ENCODE results near the gene UPF1.

The UPF1 gene

GRCh38 chr19:18854982-18855381 is 23.2 kb downstream of the UPF1 start:
- no peaks in the 10 kb centered on the region for H3K27me3 ChIP-seq (ENCODE audit: control insufficient read depth, insufficient read depth, low read length)
- H3K9ac ChIP-seq (ENCODE audit: low read depth, low read length) = no peak overlapping the region
- H3K36me3 ChIP-seq (ENCODE audit: control insufficient read depth, insufficient read depth, low read length) = peaks cover 92% of the 10 kb centered on the region
- no peaks in the 10 kb centered on the region for H3K4me1 ChIP-seq (ENCODE audit: control insufficient read depth, insufficient read depth, low read length)
- H3K4me3 ChIP-seq (ENCODE audit: low read depth, low read length) = no peak overlapping the region
- no peaks in the 10 kb centered on the region for H3K9me3 ChIP-seq (ENCODE audit: control insufficient read depth, insufficient read depth, low read length)

GRCh38 chr19:18855647-18856384 is 24.1 kb downstream of the UPF1 start:
- no peak overlapping the region for H3K4me3 ChIP-seq (ENCODE audit: low read depth, low read length)
- H3K4me1 ChIP-seq (ENCODE audit: control insufficient read depth, insufficient read depth, low read length) = no peaks in the 10 kb centered on the region
- H3K27me3 ChIP-seq (ENCODE audit: control insufficient read depth, insufficient read depth, low read length) = no peaks in the 10 kb centered on the region
- H3K9me3 ChIP-seq (ENCODE audit: control insufficient read depth, insufficient read depth, low read length) = no peaks in the 10 kb centered on the region
- H3K9ac ChIP-seq (ENCODE audit: low read depth, low read length) = peak overlapping the region; percentile 24
- peaks cover 92% of the 10 kb centered on the region for H3K36me3 ChIP-seq (ENCODE audit: control insufficient read depth, insufficient read depth, low read length)

- Histone ChIP-seq H3K36me3 (ENCODE audit: control insufficient read depth, insufficient read depth, low read length) (peaks cover 94% of the 10 kb centered on the region), H3K9me3 (ENCODE audit: control insufficient read depth, insufficient read depth, low read length) (no peaks in the 10 kb centered on the region), H3K9ac (ENCODE audit: low read depth, low read length) (peak overlapping the region; percentile 24), H3K27me3 (ENCODE audit: control insufficient read depth, insufficient read depth, low read length) (no peaks in the 10 kb centered on the region), H3K4me1 (ENCODE audit: control insufficient read depth, insufficient read depth, low read length) (no peaks in the 10 kb centered on the region), H3K4me3 (ENCODE audit: low read depth, low read length) (no peak overlapping the region)
Measured at GRCh38 chr19:18856385-18857126, 24.8 kb downstream of the UPF1 start.

- H3K4me3 ChIP-seq (ENCODE audit: low read depth, low read length) = no peak overlapping the region
- peaks cover 93% of the 10 kb centered on the region for H3K36me3 ChIP-seq (ENCODE audit: control insufficient read depth, insufficient read depth, low read length)
- no peaks in the 10 kb centered on the region for H3K9me3 ChIP-seq (ENCODE audit: control insufficient read depth, insufficient read depth, low read length)
- no peak overlapping the region for H3K9ac ChIP-seq (ENCODE audit: low read depth, low read length)
- no peaks in the 10 kb centered on the region for H3K4me1 ChIP-seq (ENCODE audit: control insufficient read depth, insufficient read depth, low read length)
- H3K27me3 ChIP-seq (ENCODE audit: control insufficient read depth, insufficient read depth, low read length) = no peaks in the 10 kb centered on the region
Measured at GRCh38 chr19:18857223-18857622, 25.5 kb downstream of the UPF1 start.

GRCh38 chr19:18858906-18859646 is 27.3 kb downstream of the UPF1 start:
- no peaks in the 10 kb centered on the region for H3K27me3 ChIP-seq (ENCODE audit: control insufficient read depth, insufficient read depth, low read length)
- H3K9me3 ChIP-seq (ENCODE audit: control insufficient read depth, insufficient read depth, low read length) = no peaks in the 10 kb centered on the region
- H3K4me3 ChIP-seq (ENCODE audit: low read depth, low read length) = no peak overlapping the region
- H3K9ac ChIP-seq (ENCODE audit: low read depth, low read length) = no peak overlapping the region
- no peaks in the 10 kb centered on the region for H3K4me1 ChIP-seq (ENCODE audit: control insufficient read depth, insufficient read depth, low read length)
- H3K36me3 ChIP-seq (ENCODE audit: control insufficient read depth, insufficient read depth, low read length) = peaks cover 94% of the 10 kb centered on the region

- Histone ChIP-seq H3K36me3 (ENCODE audit: control insufficient read depth, insufficient read depth, low read length) (peaks cover 89% of the 10 kb centered on the region), H3K4me1 (ENCODE audit: control insufficient read depth, insufficient read depth, low read length) (no peaks in the 10 kb centered on the region), H3K4me3 (ENCODE audit: low read depth, low read length) (no peak overlapping the region), H3K9me3 (ENCODE audit: control insufficient read depth, insufficient read depth, low read length) (no peaks in the 10 kb centered on the region), H3K9ac (ENCODE audit: low read depth, low read length) (no peak overlapping the region), H3K27me3 (ENCODE audit: control insufficient read depth, insufficient read depth, low read length) (no peaks in the 10 kb centered on the region)
Measured at GRCh38 chr19:18859676-18860301, 28.0 kb downstream of the UPF1 start.

- H3K27me3 ChIP-seq (ENCODE audit: control insufficient read depth, insufficient read depth, low read length) = no peaks in the 10 kb centered on the region
- H3K9ac ChIP-seq (ENCODE audit: low read depth, low read length) = no peak overlapping the region
- no peaks in the 10 kb centered on the region for H3K9me3 ChIP-seq (ENCODE audit: control insufficient read depth, insufficient read depth, low read length)
- H3K4me1 ChIP-seq (ENCODE audit: control insufficient read depth, insufficient read depth, low read length) = no peaks in the 10 kb centered on the region
- H3K4me3 ChIP-seq (ENCODE audit: low read depth, low read length) = no peak overlapping the region
- peaks cover 89% of the 10 kb centered on the region for H3K36me3 ChIP-seq (ENCODE audit: control insufficient read depth, insufficient read depth, low read length)
Measured at GRCh38 chr19:18860302-18860700, 28.5 kb downstream of the UPF1 start.

GRCh38 chr19:18860725-18861124 is 29.0 kb downstream of the UPF1 start:
- Histone ChIP-seq H3K4me3 (ENCODE audit: low read depth, low read length) (no peak overlapping the region), H3K9me3 (ENCODE audit: control insufficient read depth, insufficient read depth, low read length) (no peaks in the 10 kb centered on the region), H3K36me3 (ENCODE audit: control insufficient read depth, insufficient read depth, low read length) (peaks cover 89% of the 10 kb centered on the region), H3K4me1 (ENCODE audit: control insufficient read depth, insufficient read depth, low read length) (no peaks in the 10 kb centered on the region), H3K27me3 (ENCODE audit: control insufficient read depth, insufficient read depth, low read length) (no peaks in the 10 kb centered on the region), H3K9ac (ENCODE audit: low read depth, low read length) (no peak overlapping the region)

- H3K4me1 ChIP-seq (ENCODE audit: control insufficient read depth, insufficient read depth, low read length) = no peaks in the 10 kb centered on the region
- no peaks in the 10 kb centered on the region for H3K9me3 ChIP-seq (ENCODE audit: control insufficient read depth, insufficient read depth, low read length)
- no peaks in the 10 kb centered on the region for H3K27me3 ChIP-seq (ENCODE audit: control insufficient read depth, insufficient read depth, low read length)
- peaks cover 87% of the 10 kb centered on the region for H3K36me3 ChIP-seq (ENCODE audit: control insufficient read depth, insufficient read depth, low read length)
- H3K4me3 ChIP-seq (ENCODE audit: low read depth, low read length) = no peak overlapping the region
- no peak overlapping the region for H3K9ac ChIP-seq (ENCODE audit: low read depth, low read length)
Measured at GRCh38 chr19:18861235-18861634, 29.5 kb downstream of the UPF1 start.

GRCh38 chr19:18861917-18862316 is 30.2 kb downstream of the UPF1 start:
- Histone ChIP-seq H3K36me3 (ENCODE audit: control insufficient read depth, insufficient read depth, low read length) (peaks cover 80% of the 10 kb centered on the region), H3K27me3 (ENCODE audit: control insufficient read depth, insufficient read depth, low read length) (no peaks in the 10 kb centered on the region), H3K9ac (ENCODE audit: low read depth, low read length) (no peak overlapping the region), H3K9me3 (ENCODE audit: control insufficient read depth, insufficient read depth, low read length) (no peaks in the 10 kb centered on the region), H3K4me3 (ENCODE audit: low read depth, low read length) (no peak overlapping the region), H3K4me1 (ENCODE audit: control insufficient read depth, insufficient read depth, low read length) (no peaks in the 10 kb centered on the region)

- no peak overlapping the region for H3K4me3 ChIP-seq (ENCODE audit: low read depth, low read length)
- no peaks in the 10 kb centered on the region for H3K9me3 ChIP-seq (ENCODE audit: control insufficient read depth, insufficient read depth, low read length)
- H3K4me1 ChIP-seq (ENCODE audit: control insufficient read depth, insufficient read depth, low read length) = no peaks in the 10 kb centered on the region
- H3K36me3 ChIP-seq (ENCODE audit: control insufficient read depth, insufficient read depth, low read length) = peaks cover 81% of the 10 kb centered on the region
- no peaks in the 10 kb centered on the region for H3K27me3 ChIP-seq (ENCODE audit: control insufficient read depth, insufficient read depth, low read length)
- H3K9ac ChIP-seq (ENCODE audit: low read depth, low read length) = no peak overlapping the region
Measured at GRCh38 chr19:18862976-18863842, 31.4 kb downstream of the UPF1 start.
